CMK (cell line): Measurements from ENCODE around the gene THRA.
A peak's percentile ranks its signal among the peaks of the same experiment; 100 is the strongest.

ENCODE experiments used
- DNase-seq: peaks from one replicate; pipeline ENCODE4 v3.0.0-alpha.2; 2010; ENCODE audit warnings: low read depth

The THRA gene

DNA sequence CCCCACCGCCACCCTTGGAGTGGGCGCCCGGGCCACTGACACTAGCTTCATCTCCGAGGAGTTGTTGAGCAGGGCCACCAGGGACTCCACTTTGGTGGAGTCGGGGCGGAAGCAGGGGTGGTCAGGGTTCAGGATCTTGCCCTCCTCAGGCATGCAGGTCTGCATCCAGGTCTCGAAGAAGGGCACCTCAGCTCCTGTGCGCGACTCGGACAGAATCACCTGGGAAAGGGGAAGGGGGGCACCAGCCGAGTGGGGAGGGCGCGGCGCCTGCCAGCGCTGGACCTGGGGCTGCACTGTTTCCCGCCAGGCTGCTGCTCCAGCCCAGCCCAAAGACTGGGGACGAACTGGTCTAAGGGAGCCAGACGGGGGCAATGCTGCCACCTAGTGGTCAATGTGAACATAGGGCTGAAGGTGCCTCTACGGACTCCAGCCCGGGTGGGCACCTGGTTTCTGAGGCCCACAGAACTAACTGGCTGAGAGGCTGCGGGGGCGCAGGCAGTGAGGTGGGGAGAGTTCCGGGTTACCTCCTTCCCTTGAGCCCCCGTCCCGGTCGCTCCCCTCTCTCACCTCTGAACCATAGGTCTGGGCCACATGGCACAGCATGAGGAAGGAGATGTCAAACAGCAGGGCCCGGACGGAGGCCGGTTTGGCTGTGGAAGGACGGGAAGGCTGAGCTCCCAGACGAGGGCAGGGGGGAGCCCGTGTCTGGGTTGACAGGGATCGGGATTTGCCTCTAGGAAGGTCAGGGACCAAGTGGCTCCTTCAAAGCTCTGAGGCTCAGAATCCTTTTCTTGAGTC lies 35.8 kb upstream of the THRA start:
- DNase-seq, result peak; percentile 58

DNA sequence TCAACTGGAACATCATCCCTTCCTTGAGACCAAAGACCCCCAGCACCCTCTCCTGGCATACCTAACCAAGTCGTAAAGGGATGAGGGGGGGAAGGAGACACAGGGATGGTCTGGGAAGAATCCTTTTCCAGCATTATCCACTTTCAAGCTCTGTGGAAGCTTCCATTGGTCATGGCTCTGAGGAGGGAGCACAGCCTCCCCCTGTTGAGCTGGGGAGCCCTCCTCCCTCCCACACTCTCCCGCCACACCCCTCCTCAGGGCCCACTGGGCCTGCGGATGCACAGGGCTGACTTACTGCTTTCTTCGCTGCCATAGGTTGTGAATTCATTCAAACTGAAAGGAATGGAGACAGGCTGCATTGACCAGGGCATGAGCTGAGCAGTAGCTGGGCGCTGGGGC lies 35.2 kb upstream of the THRA start:
- no peak for DNase-seq

DNA sequence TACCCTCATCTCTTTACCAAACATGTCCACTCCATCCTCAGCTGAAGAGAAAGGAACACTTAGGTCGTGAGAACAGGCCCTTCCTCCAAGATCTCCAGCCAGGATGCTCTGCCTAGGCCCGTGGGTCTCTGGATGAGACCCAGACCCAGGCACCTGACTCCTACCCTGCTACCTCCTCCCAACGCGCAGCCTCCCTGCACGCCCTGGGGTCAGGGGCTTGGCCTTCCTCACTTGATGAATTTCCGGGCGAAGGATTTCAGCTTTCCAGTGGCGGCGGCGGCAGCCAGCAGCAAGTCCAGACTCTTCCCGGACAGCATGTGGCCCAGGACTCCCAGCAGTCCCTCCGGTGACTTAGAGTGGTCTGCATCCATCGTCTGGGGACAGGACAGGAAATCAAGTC lies 34.2 kb upstream of the THRA start:
- DNase-seq, result no peak

DNA sequence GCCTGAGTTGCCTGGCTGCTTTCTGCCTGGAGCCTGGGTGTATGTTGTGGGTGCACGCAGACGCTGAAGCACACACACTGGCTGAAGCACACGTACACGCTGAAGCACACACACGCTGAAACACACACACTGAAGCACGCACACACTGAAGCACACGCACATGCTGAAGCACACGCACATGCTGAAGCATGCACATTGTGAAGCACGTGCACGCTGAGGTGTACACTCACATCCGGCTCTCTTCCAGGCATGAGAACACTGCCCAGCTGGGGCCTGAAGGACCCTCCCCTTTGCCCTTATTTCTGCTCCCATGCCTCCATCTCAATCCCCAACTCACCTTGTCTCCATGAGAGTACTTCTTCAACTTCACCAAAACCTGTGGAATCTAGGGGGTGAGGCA lies 31.1 kb upstream of the THRA start:
- no peak for DNase-seq

DNA sequence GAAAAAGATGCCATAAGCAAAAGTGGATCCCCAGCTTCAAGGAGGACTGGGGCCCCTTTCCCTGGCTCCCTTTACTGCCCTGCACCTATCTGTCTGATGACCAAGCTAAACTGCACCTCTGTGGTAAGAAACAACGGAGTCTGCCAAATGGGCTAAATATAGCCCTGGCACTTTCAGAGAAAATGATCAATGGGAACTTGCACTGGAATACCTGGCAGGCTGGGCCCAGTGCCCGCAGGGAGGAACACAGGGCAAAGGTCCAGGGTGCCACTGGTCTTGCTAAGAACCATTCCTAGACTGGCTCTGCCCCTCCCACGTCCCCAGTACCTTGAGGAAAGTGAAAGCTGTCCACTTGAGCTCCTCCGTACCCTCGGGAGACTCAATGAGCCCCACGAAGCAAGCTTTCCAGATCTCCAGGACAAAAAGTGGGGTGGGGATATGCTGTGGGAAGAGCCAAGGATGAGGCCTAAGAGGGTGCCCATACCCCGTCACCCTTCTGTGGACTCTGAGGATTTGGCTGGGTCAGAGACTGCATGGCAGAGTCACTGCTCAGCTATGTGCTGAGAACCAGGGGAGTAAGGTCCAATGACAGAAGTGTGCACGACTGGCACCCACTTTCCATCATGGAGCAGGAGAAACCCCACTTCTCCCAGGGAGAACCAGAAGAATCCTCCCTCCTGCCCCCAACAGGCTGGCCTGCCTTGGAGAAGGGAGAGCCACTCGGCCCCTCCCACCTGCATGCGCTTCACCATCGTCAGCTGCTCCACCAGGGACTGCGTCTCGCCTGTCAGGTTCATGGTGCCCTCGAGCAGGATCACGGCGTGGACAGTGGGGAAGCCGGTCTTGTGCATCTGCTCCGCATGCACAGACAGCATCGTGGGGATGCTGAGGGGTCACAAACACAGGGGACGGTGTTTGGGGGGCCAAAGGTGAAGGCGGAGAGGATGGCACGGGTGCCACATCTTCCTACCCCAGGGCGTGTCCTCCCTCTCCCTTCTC lies 30.1 kb upstream of the THRA start:
- DNase-seq, result no peak

DNA sequence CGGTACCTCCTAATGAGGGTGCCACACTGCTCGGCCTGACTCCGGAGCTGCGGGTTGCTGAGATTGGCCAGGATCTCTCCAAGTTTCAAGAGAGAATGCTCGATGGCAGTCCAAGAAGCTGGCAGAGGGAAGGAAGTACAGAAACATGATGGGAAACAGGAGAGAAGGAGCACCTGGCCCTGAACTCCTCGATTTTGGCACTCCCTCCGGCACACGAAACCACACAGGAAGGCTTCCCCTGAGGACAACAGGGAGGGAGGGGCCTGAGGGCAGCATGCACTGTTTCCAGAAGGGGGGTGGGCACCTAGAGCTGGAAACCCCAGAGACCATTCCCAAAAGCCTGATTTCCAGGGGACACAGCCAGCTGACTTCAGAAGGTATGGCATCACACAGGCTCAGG lies 29.4 kb upstream of the THRA start:
- no peak for DNase-seq

DNA sequence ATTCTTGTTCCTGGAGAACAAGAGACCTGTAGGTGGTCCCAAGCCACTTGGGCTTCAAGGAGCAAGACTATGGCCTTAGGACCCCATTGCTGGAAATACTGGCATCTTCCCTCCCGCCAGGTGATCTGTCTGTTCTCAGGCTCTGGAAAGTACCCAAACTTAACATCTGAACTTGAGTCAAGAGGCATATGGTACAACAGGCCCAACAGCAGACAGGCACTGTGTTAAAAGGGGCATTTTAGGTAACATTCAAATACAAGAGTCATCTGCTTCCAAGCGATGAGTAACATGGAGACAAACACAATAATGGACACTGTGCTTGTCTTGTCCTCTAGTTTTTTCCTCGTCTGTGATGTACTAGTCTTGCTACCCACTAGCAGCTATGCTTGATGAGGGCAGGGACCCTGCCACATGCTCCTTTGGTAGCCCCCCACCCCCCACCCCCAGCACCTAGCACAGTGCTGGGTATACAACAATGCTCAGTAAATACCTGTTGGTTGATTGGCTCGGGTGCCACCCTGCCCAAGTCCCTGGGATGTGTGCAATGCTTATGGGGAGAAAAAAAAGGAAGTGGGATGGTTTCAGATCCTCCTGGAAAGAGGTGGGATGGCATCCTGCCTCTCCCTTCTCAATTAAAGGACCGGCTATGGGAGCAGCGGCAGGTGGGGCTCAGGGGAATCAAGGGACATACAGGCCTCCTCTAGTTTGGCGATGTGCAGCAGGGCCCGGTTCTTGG lies 28.2 kb upstream of the THRA start:
- no peak for DNase-seq

DNA sequence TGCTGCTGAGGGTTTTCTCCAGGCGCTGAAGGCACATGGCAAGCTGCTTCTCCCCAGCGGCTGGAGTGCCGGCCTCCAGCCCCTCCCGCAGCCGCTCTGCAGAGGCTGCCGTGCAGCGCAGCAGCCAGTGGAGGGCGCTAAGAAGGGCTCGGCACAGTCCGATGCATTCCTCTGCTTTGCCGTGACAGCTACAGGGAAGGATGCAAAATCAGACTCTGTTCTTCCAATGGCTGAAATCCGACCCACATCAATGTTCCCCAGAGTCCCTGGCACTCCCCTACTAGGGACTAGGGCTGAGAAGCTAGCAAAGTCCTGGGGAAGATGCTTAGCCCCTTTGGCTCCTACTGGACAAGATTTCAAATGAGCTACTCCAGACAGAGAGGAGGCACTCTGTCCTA lies 27.6 kb upstream of the THRA start:
- DNase-seq, result no peak

DNA sequence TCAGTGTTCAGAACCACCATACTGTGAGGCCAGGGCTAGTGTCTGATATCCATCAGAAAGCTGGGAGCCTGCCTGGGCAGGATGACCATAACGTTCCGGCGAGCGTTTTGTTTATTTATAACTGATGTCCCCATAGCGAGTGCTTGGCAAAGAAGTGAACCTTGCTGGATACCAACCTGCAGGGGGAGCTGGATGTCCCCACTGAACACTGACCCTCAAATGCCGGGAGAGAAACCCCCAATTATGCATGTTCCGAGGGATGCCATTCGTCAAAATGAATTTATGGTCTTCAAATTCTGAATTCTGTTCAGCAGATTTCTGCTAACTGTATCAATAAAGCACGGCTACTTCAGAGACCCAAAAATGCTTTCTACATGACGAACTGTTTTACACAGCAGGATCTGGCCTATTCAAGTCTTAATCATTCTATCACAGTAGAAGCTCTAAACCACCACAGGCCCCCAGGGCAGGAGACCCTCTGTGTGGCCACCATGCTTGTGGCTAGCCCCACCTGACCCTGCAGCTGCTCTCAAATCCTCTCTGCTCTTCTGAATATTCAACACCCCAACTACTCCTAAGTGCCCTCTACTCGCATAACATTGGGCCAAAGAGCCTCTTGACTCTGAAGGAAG lies 23.8 kb upstream of the THRA start:
- DNase-seq, result no peak

DNA sequence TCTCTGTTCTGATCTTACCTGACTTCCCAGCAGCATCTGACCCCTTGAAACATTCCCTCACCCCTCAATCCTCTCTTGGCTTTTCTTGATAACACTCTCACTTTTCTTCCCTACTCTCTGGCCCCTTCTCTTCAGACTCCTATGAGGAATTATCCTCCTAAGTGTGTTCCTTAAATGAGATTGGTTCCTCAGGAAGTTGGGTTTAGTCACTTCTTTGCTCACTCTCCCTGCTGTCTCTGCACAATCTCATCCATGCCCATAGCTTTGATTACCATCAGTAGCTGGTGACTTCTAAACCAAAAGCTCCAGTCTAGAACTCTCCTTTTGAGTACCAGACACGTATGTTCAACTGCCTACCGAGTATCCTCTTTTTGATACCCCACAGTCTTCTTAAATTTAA lies 21.6 kb upstream of the THRA start:
- DNase-seq, result no peak

DNA sequence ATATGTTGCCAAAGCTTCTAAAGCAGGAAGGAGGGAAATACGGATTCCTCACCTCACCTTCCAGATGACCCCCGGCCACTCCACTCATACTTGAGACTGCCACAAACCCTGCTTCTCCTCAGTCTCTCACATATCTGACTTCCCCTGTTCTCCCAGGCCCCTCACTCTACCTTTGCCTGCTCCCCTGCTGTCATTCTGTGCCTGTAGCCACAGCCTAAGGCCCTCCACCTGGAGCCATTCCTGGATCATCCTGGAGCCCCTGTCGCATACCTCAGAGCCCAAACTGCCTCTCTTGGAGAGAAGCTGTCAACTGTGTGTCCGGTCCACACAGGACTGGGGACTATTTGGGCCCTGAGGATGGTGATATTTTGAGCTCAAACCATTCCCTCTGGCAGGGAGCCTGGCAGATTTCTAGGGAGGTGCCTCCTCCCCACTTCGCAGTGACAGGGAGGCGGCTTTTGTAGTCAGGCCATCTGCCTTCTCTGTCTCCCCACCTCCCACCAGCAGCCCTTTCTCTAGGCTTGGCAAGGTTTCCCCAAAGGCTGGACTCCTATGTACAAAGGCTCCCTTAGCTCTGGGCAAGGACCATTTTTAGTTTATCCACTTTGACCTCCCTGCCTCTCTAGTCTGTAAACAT lies 6.3 kb upstream of the THRA start:
- no peak for DNase-seq

DNA sequence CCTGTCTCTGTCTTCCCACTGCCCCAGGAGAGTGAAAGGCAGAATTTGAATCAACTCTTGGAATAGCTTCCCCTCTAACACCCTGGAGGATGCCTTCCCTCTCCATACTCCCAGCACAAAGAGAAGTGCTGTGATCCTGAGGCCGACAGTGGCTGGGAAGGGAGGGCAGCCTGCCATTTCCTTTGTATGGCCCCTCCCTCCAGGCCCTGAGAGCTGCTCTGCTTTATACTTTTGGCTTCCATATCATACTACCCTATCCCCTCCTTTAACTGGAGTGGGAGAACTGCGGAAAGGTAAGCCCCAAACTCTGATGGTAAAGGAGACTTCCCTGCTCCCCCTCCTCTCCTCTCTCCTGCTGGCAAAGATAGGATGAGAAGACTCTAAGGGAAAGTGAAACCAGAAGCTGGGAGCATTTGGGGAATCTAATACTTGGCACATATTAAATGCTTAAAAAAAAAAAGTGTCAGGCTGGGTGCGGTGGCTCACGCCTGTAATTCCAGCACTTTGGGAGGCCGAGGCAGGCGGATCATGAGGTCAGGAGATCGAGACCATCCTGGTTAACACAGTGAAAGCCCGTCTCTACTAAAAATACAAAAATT lies 4.5 kb upstream of the THRA start:
- no peak for DNase-seq

DNA sequence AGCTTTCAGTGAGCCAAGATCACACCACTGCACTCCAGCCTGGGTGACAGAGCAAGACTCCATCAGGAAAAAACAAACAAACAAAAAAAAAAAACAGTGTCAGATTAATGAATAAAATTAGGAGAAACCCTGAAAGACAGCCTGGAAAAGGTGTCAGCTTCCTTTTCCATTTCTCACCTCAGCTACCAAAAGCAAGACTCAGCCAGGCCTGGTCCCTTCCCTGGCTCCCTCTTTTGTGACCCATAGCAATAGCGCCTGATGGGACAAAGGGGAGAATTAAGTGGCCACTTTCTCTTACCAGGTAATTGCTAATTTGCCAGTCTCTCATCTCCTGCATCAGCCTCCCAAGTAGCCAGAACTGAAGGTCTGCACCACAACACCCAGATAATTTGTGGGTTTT lies 3.9 kb upstream of the THRA start:
- no peak for DNase-seq

DNA sequence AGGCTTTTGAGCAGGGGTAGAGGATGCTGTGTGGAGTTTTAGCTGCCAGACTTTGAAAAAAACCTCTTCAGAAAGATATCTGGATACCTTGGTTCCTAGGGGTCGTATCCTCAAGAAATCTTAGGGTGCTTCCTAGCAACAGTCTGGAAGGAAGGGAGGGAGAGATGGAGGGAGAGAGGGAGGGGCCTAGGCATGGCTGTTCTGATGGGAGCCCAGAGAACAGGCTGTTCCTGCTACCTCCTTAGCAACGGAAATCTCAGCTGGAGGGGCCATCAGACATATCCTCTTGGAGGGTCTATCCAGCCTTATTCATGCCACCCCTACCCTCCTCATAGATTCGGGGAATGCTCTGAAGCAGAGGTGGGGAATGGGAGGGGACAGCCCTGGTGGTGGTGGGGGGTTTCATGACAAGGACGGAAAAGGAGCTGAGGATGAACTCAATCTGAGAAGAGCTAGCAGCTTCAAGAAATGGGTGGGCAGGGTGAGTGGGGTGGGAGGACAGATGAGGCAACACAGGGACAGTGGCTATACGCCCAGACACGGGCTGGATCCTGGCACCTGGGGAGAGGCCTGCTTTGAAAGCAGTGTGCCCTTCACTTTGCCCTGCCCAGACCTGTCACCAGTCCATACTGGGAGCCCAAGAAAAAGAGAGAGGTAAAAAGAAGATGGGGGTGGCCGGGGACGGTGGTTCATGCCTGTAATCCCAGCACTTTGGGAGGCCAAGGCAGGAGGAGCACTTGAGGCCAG lies 2.9 kb upstream of the THRA start:
- DNase-seq, result no peak

DNA sequence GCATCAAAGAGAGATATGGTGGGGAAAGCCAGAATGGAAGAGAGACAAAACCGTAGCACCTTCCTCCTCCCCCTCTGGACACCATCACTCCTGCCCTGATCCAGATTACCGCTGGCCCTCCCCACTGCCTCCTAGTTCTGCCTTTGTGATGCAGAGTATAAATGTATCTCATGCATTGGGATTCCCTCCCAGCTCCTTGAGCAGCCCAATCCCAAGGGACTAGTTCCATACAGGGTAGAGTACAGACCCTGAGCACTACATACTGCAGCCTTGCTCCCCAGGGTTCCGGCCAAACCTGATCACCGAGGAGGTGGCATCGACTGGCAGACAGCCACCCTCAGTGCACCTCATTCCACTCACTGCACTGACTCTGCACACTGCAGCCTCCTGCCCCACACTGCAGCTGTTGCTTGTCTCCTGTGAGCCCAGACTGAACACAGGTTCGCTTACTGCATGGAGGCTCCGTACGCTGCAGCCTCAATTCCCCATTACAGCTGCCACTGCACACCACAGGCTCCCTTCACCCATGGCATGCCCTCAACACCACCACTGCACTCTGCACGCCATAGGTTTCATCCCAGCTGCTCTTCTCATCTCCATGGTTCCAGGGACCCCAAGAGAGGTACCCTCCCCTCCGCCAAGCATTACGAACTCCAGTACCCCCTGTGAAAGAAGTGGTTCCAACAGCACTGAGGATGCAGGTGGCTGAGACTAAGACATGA lies 1.7 kb upstream of the THRA start:
- no peak for DNase-seq

DNA sequence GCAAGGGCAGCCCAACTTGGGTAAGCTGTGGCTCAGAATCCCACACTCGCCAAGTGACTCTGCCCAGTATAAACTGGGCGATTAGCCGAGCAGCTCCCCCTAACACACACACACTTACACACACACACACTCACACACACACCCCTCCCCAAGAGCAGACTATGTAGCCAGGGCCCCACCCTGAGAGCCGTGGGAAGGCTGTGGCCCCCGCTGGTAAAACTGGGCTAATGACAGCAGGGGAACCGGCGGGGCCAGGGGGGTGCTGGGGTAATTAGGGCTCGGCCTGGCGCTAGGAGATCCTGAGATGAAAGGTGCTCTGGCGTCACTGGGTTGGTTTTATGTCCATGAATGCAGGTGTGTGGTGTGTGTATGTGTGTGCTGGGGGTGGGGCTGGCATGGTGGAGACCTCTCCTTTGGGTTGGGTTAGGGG lies 1.1 kb upstream of the THRA start:
- no peak for DNase-seq

DNA sequence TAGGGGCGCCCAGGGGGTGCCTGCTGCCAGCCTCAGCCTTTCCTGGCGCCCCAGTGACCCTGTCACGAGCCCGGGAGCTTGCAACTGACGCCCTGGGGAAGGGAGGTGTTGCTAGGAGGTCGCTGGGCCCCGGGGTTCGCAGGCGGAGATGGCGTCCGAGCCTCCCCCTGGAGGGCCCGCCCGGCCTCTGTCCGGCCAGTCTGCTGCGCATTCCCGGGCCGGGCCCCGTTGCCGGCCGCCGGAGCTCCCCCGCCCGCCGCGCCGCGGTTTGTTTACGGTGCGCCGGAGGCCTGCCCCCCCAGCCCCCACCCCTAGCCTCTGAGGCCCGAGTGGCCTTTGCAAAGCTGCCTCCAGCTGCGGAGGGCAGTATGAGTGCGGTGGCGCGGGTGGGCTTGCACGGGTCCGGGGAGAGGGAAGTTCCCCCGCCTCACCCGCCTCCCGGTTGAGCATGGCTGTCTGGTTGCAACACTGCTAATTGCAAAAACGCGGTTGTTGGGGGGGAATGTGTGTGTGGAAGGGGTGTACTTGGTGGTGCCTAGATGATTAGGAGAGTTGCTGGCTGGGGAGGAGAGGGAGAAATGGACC lies 514 bp downstream of the THRA start:
- no peak for DNase-seq

DNA sequence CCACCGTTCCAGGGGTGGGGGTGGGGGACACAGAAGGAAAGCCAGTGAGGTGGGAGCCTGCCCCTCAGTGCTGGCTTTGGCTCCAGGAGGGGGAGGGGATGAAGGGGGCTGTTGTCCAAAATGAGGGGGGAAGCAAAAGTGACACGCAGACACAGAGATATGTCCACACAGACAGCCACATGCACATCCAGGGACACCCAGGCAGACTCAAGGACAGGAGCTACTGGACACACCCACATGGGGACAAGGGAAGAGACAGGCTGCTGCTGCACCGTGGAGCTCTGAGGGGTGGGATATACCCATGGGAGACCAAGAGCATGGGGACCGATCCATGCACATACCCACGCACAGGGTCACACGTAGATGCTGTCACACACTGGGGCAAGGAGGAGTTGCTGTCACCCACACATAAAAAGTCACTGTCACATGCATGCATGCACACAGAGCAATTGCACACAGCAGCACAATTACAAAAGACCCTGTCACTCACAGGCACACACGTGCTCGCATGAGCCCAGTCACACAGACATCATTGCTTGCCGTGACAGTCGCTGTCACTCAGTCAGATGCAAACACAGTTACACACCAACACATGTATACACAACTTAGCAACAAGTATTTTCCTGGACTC lies 1.3 kb downstream of the THRA start:
- DNase-seq, result no peak
